HG03432 (cell line): Measurements from ENCODE around the gene SIRPG.
"Not testable (repeated sequence)": the region's sequence is repeated elsewhere in the genome, so short reads cannot be mapped to it uniquely, and the experiment has no call there.

Experiments
- ATAC-seq: cut with Tn5 transposase; IDR thresholded peaks from one replicate; pipeline ENCODE4 v1.9.1; 2021; ENCODE audit warnings: mild to moderate bottlenecking, moderate library complexity; ENCODE audit not compliant: unreplicated experiment

The SIRPG gene

GRCh38 chr20:1637226-1637625 is 20.4 kb downstream of the SIRPG start:
- no peak for ATAC-seq

- ATAC-seq: no peak
Observed at GRCh38 chr20:1636621-1637020, 21.0 kb downstream of the SIRPG start.

GRCh38 chr20:1635291-1635979 is 22.1 kb downstream of the SIRPG start:
- no peak for ATAC-seq

GRCh38 chr20:1633535-1633934 is 24.0 kb downstream of the SIRPG start:
- no peak for ATAC-seq

- ATAC-seq: no peak
Observed at GRCh38 chr20:1632178-1632577, 25.4 kb downstream of the SIRPG start.

- no peak for ATAC-seq
Observed at GRCh38 chr20:1631309-1632151, 26.0 kb downstream of the SIRPG start.

GRCh38 chr20:1630186-1630585 is 27.4 kb downstream of the SIRPG start:
- ATAC-seq: no peak

- ATAC-seq: no peak
Observed at GRCh38 chr20:1629321-1629720, 28.3 kb downstream of the SIRPG start.

GRCh38 chr20:1628621-1629020 is 29.0 kb downstream of the SIRPG start:
- no peak for ATAC-seq

- no peak for ATAC-seq
Observed at GRCh38 chr20:1627200-1627550, 30.4 kb downstream of the SIRPG start.

- ATAC-seq: no peak
Observed at GRCh38 chr20:1626528-1627199, 30.9 kb downstream of the SIRPG start.

- ATAC-seq: no peak
Observed at GRCh38 chr20:1625083-1625690, 32.4 kb downstream of the SIRPG start.

- no peak for ATAC-seq
Observed at GRCh38 chr20:1623501-1624205, 33.9 kb downstream of the SIRPG start.

GRCh38 chr20:1622450-1622849 is 35.1 kb downstream of the SIRPG start:
- ATAC-seq: no peak

- no peak for ATAC-seq
Observed at GRCh38 chr20:1621316-1621715, 36.3 kb downstream of the SIRPG start.

GRCh38 chr20:1619861-1620444 is 37.6 kb downstream of the SIRPG start, which contains the start of gene SIRPB1:
SIRPB1 (minus strand) TSS chr20:1620009; CDS start chr20:1619944, 65 bp downstream.
- no peak for ATAC-seq

- ATAC-seq: no peak
Observed at GRCh38 chr20:1618954-1619540, 38.5 kb downstream of the SIRPG start.

- ATAC-seq: no peak
Observed at GRCh38 chr20:1618479-1618878, 39.1 kb downstream of the SIRPG start.

GRCh38 chr20:1616858-1617434 is 40.6 kb downstream of the SIRPG start:
- ATAC-seq: no peak

- not testable (repeated sequence) for ATAC-seq
Observed at GRCh38 chr20:1610404-1610803, 47.2 kb downstream of the SIRPG start.
